Measurements from ENCODE around the gene TOM1L2.

TOM1L2 gene

GRCh38 chr17:17800504-17801021 is 171.6 kb downstream of the TOM1L2 start:
- DNase-seq, result no peak

DNA sequence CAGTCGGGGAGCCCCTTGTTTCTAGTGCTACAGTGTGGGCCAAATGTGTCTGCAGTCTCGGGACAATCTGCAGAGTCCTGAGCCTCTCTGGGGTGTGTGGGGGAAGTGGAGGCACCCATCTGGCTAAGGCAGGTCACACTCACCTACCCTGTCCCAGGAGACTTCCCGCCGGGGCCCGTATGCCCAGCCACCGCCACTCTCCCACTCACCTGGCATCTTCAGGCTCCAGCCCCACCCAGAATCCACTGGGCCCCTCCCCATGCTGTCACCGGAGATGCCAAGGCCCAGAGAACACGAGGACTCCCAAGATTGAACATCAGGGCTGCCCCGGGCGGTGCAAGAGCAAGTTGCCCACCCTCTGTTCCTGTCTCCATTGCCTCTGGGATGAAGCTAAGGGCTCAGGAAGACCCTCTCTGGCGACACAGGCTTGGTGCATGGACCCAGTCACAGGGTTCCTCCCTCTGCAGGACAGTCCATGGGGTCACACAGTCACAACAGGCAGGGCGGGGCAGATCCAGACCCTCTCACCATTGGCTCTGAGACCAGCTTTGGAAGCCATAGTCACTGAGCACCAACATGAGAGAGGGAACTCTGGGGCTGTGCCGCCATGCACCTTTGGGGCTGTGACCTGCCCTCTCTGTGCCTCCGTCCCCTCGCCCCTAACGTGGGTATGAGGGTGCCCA is 173.5 kb downstream of the TOM1L2 start:
- DNase-seq, result no peak

GRCh38 chr17:17798010-17798556 is 174.1 kb downstream of the TOM1L2 start:
- DNase-seq, result no peak

DNA sequence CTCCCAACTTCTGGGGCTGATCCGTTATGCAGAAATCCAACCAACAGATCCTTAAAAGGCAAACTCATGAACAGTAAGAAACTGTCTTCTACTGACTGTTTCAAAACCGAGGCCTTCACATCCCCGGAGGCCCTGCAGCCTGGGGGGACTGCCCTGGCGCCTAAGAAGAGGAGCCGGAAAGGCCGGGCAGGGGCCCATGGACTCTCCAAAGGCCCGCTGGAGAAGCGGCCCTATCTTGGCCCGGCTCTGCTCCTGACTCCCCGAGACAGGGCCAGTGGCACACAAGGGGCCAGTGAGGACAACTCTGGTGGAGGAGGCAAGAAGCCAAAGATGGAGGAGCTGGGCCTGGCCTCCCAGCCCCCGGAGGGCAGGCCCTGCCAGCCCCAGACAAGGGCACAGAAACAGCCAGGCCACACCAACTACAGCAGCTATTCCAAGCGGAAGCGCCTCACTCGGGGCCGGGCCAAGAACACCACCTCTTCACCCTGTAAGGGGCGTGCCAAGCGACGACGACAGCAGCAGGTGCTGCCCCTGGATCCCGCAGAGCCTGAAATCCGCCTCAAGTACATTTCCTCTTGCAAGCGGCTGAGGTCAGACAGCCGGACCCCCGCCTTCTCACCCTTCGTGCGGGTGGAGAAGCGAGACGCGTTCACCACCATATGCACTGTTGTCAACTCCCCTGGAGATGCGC is 174.9 kb downstream of the TOM1L2 start:
- DNase-seq, result no peak

DNA sequence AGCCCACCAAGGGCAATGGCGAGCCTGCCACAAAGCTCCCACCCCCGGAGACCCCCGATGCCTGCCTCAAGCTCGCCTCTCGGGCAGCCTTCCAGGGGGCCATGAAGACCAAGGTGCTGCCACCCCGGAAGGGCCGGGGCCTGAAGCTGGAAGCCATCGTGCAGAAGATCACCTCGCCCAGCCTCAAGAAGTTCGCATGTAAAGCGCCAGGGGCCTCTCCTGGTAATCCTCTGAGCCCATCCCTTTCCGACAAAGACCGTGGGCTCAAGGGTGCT is 175.5 kb downstream of the TOM1L2 start:
- DNase-seq, result no peak

DNA sequence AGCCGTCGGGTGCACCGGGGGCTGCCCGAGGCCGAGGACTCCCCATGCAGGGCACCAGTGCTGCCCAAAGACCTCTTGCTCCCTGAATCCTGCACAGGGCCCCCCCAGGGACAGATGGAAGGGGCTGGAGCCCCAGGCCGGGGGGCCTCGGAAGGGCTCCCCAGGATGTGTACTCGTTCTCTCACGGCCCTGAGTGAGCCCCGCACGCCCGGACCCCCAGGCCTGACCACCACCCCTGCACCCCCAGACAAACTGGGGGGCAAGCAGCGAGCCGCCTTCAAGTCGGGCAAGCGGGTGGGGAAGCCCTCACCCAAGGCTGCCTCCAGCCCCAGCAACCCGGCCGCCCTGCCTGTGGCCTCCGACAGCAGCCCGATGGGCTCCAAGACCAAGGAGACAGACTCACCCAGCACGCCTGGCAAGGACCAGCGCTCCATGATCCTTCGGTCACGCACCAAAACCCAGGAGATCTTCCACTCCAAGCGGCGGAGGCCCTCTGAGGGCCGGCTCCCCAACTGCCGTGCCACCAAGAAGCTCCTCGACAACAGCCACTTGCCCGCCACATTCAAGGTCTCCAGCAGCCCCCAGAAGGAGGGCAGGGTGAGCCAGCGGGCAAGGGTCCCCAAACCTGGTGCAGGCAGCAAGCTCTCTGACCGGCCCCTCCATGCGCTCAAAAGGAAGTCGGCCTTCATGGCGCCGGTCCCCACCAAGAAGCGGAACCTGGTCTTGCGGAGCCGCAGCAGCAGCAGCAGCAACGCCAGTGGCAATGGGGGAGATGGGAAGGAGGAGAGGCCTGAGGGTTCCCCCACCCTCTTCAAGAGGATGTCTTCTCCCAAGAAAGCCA is 176.0 kb downstream of the TOM1L2 start:
- no peak for DNase-seq

DNA sequence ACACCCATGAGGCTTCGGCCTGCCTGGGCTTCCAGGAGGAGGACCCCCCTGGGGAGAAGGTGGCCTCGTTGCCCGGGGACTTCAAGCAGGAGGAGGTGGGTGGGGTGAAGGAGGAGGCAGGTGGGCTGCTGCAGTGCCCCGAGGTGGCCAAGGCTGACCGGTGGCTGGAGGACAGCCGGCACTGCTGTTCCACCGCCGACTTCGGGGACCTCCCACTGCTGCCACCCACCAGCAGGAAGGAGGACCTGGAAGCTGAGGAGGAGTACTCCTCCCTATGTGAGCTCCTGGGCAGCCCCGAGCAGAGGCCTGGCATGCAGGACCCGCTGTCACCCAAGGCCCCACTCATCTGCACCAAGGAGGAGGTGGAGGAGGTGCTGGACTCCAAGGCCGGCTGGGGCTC is 176.9 kb downstream of the TOM1L2 start:
- no peak for DNase-seq

GRCh38 chr17:17794382-17794781 is 177.8 kb downstream of the TOM1L2 start:
- DNase-seq, result no peak
